ENCODE results near the gene BGN.

BGN gene

GRCh38 chrX:153460826-153461225 lies 34.0 kb upstream of the BGN start:
- DNase-seq (ENCODE audit: low read depth), result peak; percentile 52

DNA sequence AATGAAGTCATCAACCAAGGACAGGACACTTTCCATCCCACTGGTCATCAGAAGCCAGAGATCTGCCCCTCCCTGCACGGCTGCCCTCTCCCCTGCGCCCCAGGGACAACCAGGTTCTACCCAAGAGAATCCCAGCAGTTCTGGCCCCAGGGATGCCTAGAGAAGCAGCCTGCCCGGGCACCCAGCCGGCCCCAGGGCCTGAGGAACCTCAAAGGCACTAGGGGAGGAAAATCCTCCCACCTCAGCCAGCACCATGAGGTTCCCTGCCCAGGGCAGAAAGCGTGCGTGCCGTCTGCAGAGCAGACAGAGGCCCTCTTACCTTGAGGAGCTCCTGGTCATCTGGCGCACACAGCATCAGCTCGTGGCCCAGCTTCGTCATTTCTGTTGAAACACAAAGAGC lies 32.5 kb upstream of the BGN start:
- no peak for DNase-seq (ENCODE audit: low read depth)

DNA sequence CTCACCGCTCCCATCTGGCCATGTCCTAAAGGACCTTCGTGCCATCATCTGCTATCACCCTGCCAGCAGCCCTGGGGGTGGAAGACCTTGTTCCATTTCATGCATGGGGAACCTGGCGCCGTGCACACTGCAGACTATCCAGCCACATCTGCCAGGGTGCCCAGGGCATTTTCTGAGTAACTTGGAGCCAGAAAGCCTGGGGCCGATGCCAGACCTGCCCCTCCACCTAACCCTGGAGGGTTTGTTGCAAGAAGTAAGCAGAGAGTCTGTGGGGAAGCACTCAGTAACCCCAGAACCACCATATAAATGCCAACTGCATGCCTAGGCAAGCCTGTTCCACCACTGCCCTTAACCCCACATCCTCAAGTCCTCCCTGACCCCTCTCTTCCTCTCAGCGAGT lies 31.7 kb upstream of the BGN start:
- DNase-seq (ENCODE audit: low read depth), result no peak

DNA sequence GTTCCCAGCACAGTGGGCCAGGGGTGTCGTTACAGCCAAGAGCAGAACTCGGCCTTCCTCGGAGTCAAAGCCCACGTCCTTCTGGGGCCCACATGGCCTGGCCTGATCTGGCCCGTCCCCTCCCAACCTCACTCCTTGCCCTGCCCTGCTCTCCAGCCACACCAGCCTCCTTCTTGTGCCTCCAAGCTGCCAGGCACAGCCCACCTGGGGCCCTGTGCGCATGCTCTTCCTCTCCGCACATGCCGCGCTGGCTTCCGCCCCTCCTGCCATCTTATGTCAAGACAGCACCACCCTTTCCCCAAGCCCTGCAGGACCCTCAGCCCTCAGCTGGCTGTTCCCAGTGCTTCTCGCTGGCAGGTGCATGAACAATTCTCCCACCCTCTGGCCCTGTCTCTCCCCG lies 31.2 kb upstream of the BGN start:
- no peak for DNase-seq (ENCODE audit: low read depth)

DNA sequence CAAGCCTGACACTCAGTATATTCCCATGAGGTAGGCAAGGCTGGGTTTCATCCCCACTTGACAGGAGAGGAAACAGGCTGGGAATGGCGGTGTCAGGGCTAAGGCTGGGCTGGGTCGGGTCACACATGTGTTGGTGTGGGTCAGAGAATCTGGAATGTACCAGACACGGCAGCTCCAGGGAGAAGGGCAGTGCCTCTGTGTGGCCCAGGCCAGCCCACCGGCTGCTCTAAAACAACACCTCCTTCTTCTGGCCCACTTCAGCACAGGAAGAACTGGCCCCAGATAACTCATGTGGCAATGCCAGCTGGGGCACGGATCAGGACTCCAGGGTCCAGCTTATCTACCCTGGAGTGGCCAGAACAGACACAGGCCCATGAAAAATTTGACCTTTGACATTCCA lies 30.7 kb upstream of the BGN start:
- no peak for DNase-seq (ENCODE audit: low read depth)

- DNase-seq (ENCODE audit: low read depth), result no peak
Measured at GRCh38 chrX:153465691-153466380, 28.9 kb upstream of the BGN start.

DNA sequence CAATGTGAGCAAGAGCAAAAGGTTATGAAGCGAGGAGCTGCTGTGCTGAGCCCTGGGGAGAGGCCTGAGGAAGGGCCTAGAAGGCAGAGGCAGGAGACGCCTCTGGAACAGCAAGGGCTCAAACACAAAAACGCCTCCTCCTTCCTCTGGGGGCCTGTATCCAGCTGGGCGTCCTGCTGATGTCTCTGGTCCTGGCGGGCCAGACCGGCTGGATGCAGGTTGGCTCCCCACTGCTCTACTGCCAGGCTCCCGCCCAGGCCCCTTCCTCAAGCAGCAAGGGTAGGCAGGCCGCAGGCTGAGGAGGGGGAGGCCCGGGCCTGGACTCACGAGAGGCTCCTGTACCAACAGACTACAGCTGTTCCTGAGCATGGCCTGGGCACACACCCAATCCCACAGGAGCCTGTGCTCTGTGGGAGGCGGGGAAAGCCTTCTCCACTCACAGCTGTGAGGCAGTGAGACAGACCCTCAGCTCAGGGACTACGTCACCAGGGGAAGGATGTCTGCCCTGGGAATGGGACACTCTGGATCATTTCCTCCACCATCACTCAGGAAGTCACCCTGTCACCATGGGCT lies 26.7 kb upstream of the BGN start:
- DNase-seq (ENCODE audit: low read depth), result no peak

DNA sequence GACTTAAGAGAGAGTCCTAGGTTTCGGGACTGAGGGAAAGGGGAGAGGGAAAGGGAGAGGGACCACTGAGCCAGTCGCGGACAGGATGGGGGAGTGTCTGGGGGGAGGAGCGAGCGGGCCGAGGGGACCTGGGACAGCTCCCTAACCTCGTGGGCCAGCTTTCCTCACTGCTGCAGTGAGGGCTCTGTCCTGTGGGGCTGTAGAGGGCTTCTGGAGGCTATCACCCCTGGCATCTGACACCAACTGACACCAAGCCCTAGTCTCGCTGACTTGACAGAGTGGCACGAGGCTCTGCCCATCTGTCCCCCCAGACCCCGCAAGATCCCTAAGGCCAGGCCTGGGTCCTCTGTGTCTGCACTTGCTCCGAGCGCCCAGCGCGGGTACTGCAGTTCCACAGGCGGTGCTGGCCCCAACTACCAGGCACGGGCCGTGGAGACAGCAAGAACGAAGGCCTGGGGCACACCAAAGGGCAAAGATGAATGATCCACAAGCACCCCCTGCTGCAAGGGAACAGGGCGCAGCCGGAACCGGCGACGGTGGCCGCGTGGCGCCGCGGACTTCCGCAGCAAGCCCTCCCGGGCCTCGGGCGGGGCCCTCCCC lies 24.9 kb upstream of the BGN start:
- peak; percentile 54 for DNase-seq (ENCODE audit: low read depth)

DNA sequence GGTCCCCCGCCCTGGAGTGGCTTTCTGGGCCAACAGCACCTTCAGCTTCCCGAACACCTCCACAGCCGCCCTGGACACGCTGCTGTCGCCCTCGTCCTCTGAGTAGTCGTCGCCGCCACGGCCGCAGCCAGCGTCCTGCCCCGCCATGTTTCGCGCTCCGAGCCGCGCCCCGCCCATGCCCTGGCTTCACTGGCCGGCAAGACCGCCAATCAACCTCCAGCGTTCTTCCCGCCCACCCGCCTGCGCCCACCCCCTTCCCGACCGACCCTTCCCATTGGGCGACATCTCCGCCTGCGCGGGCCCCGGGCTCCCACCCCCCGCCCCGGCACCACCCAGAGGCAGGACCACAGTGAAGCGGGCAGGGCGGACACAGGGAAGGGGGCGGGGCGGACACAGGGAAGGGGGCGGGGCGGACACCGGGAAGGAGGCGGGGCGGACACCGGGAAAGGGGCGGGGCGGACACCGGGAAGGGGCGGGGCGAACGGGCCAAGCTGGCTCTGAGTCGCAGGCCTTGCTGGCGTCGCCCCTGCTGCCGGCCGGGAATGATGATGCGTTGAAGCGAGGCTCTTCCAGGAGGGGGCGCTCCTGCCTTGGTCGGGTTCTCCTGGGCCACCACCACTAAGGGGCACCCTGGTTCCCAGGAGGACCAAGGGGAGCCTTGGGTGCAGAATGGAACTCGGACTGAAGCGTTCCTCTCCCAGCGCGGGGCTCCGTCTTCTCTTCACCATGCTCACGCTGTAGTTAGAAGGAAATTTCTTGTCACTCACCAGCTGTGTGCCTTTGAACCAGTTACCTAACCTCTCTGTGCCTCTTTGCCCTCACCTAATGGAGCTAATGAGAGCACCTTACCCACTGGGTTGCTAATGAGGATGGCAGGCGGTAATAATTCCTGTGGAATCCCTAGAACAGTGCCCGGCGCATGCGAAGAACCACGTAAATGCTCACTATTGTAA lies 24.1 kb upstream of the BGN start, which contains the start of gene HAUS7:
TSS of gene HAUS7 (minus strand) at position 166 of the 953 bp plus-strand sequence. CDS start at position 147, 19 bp downstream.
- peak; percentile 90 for DNase-seq (ENCODE audit: low read depth)

DNA sequence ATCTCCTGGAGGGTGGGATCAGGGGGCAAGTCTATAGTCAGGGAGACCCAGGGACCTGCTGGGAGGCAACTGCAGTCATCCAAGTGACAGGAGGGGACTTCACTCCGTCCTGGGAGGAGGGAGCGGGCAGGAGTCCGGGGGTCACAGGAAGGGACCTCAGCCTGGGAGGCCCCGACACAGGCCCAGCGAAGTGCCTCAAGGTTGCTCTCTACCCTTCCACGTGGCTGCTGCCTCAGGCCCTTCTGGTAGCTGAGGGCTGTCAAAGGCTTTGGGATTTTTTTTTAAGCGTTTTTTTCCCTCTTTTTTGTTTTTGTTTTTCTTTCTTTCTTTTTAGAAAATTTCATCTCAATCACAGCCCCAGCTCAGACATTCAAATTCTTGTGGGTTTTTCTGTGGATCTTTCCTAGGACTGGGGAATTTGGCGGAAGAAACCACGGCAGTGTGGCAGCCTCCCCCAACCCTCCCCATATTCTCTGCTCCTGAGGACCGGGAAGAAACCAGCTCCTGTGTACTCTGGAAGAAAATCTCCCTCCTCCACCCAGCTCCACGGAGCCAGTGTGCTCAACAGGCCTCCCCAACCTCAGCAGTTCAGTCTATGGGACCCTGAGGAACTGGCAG lies 23.0 kb upstream of the BGN start:
- DNase-seq (ENCODE audit: low read depth), result peak; percentile 78

DNA sequence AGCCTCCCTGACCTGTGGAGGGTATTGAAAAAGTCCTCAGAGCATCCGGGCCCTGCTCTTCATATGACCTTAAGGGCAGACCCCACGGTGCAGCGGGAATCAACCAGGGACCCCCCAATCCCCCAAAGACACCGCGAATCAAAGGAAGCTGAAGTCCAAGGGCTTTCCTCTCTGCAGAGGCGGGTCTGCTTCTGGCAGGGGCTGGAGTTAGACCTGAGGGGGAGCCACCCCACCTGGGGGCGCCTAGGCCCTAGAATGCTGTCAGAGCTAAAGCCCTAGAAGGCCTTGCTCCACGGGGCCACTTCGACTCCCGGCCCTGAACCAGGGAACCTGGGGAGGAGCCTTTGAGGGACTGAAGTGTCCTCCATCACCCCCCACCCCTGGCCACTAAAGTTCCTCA lies 21.7 kb upstream of the BGN start:
- DNase-seq (ENCODE audit: low read depth), result no peak

- DNase-seq (ENCODE audit: low read depth), result no peak
Measured at GRCh38 chrX:153474266-153474665, 20.5 kb upstream of the BGN start.

- DNase-seq (ENCODE audit: low read depth), result peak; percentile 74
Measured at GRCh38 chrX:153474718-153475117, 20.1 kb upstream of the BGN start.

GRCh38 chrX:153475271-153475670 lies 19.5 kb upstream of the BGN start:
- no peak for DNase-seq (ENCODE audit: low read depth)

DNA sequence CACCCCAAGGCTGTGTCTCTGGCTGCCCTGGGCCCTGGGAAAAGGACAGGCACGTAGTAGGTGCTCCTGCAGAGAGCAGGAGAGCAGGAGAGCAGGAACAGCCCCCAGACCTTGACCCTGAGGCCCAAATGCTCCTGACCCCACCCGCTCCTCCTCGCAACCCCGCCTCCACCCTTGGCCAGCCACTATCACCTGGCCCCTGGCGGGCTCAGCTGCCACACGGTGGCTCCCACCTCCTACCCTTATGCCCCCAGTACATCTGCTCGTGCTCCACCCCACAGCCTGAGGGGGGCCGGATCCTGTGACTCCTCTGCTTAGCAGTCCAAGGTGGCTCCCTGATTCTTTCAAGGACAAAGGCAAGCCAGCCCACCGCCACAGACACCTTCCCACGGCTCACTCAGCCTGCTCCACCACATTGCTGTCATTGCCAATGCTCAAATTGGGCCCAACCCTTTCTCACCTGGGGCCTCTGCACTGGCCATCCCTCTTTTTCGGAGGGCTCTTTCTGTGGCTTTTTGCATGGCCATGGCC lies 19.0 kb upstream of the BGN start:
- no peak for DNase-seq (ENCODE audit: low read depth)

GRCh38 chrX:153476666-153477363 lies 18.0 kb upstream of the BGN start:
- DNase-seq (ENCODE audit: low read depth), result peak; percentile 83

DNA sequence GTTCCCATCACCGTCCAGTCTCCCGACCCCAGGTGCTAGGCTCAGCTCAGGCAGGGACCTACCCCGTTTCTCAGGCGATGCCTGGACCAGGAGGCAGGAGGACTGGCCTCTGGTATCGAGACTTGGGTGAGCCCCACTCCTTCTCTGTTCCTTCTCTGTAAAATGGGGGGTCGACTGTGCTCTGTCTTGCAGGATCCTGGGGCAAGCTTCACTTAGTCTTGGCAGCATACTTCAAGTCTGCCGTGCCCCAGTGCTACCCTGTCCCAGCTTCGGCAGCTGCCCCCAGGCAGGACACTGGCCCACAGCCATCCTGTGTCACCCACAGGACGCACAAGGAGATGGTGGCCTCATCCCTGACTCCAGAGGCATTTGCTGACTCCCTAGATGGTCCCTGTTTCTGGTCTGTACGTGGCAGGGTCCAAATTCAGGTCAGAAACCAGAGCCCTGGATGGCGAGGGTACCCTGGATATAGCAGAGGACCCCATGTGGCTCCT lies 17.4 kb upstream of the BGN start:
- DNase-seq (ENCODE audit: low read depth), result peak; percentile 43

- no peak for DNase-seq (ENCODE audit: low read depth)
Measured at GRCh38 chrX:153477901-153478300, 16.9 kb upstream of the BGN start.

GRCh38 chrX:153478746-153479145 lies 16.0 kb upstream of the BGN start:
- DNase-seq (ENCODE audit: low read depth), result no peak

GRCh38 chrX:153481043-153481442 lies 13.7 kb upstream of the BGN start:
- no peak for DNase-seq (ENCODE audit: low read depth)

Measured in EH (cell line).